Muscle of arm (tissue), 12 donors: ENCODE measurements around the gene OSTC. TPM values are rescaled to one million over a fixed set of nuclear protein-coding genes. Genes with fewer than 3 reads are reported as not detected.
"Not testable (repeated sequence)": the region's sequence is repeated elsewhere in the genome, so short reads cannot be mapped to it uniquely, and the experiment has no call there.

Experiments used
- DNase-seq: peaks from one replicate; pipeline ENCODE4 v3.0.0-alpha.2; 2013
- polyA plus RNA-seq, 12 donors: library from polyadenylated mRNA; unstranded; fragments of 120-200 nt; gene quantifications; one replicate each; pipeline ENCODE4 v1.2.1, GENCODE V29; 2013; ENCODE audit not compliant: insufficient read length in 12 of 12

Gene OSTC
- polyA plus RNA-seq, 12 donors: 120 to 325 (median 184) TPM; not detected in 1

GRCh38 chr4:108706289-108706688 lies 55.9 kb downstream of the OSTC start:
- DNase-seq: no peak

DNA sequence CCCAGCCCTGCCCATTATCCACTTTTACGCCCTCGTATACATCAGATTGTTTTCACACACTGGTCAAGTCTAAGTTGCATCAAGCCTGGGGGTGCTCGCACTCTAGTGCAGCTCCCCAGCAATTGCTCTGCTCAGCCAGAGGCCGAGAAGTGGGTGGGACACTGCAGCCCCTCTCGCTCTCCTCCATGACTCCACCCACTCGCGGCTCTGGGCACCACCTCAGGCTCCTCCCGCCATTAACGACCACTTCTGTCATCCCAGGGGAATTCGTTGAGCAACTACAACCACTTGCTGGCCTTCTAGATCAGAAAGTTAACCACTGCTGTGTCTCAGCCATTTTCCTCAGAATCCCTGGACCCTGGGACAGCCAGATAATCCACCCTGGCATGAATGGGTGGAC lies 58.8 kb downstream of the OSTC start:
- DNase-seq: no peak

- no peak for DNase-seq
Observed at GRCh38 chr4:108709722-108710121, 59.3 kb downstream of the OSTC start.

- not testable (repeated sequence) for DNase-seq
Observed at GRCh38 chr4:108710578-108710977, 60.2 kb downstream of the OSTC start.

DNA sequence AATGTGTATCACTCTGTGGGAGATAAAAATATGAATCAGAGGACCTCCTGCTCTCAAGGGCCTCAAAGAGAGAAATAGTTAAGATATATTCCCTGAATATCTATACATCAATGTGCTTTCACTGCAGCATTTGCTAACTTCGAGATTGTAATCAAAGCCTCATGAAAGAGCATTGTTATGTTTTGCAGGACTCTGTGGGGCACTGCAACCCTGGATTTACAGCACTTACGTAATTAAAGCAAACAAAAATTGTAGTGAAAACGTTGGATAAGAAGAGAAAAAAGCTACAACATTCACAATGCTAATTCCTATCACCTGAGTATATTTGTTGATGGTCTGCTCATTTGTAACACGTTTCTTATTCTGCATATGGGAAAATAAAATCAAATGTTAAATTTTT lies 64.5 kb downstream of the OSTC start:
- DNase-seq: no peak

DNA sequence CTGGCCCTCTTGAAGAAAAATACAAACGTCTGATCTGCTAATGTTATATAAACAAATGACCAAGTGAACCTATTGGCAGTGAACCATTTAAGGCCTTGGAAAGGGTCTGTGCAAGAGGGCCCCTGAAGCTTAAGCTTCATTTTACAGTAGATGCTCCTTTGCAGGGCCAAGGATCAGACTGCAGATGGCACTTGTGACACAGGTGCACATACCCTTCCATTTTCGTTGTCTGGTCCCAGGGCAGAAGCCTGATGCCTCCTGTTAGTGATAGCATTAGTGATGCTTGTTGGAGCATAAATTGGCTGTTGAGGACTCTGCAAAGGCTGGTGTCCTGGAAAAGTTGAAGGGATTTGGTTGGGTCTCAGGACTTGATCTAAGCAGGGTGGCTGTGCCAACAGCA lies 65.9 kb downstream of the OSTC start:
- DNase-seq: no peak

DNA sequence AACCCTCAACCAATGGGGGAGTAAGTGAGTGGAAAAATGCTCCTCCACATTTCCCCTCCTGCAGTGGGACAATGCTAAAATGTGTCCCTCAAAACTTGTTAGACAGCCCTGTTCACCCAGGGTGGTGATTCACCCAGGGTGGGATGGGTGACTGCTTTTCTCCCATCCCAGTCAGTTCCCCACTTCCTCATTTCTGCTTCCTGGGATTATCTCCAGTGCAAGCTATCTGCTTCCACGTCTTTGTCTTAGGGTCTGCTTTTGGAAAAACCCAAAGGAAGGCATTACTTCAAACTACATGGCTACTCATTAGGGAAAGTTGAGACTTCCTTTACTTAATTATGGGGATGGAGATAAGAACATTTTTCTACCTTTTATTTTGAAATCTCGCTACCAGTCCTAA lies 67.0 kb downstream of the OSTC start:
- DNase-seq: no peak

Other genes with a start within 250 kb of the OSTC start
- gene RPL34, start 30.0 kb upstream of the OSTC start, polyA plus RNA-seq: 1,000 to 10,000 TPM in 11 of 12 donors, not detected in 1; 1,297 to 2,788 (median 2,000) TPM
- gene ETNPPL, start 112.5 kb downstream of the OSTC start, polyA plus RNA-seq: under 1 TPM in 5 of 12 donors, not detected in 7; 0.14 to 0.44 (median 0.33) TPM